GM21390 (cell line): ENCODE results near the gene ITPR2.

Source experiments
- ATAC-seq: cut with Tn5 transposase; IDR thresholded peaks from one replicate; pipeline ENCODE4 v1.9.1; 2021; ENCODE audit not compliant: unreplicated experiment

Gene ITPR2

GRCh38 chr12:26374934-26375680, 457.9 kb downstream of the ITPR2 start:
- ATAC-seq, result no peak

GRCh38 chr12:26373606-26374495, 459.1 kb downstream of the ITPR2 start:
- ATAC-seq, result no peak

GRCh38 chr12:26372866-26373265, 460.1 kb downstream of the ITPR2 start:
- ATAC-seq, result no peak

- ATAC-seq, result no peak
Measured at GRCh38 chr12:26370098-26370497, 462.9 kb downstream of the ITPR2 start.

- no peak for ATAC-seq
Measured at GRCh38 chr12:26369588-26369987, 463.4 kb downstream of the ITPR2 start.

- no peak for ATAC-seq
Measured at GRCh38 chr12:26367991-26368730, 464.8 kb downstream of the ITPR2 start.

- ATAC-seq, result no peak
Measured at GRCh38 chr12:26361964-26362363, 471.0 kb downstream of the ITPR2 start.

GRCh38 chr12:26360062-26360461, 472.9 kb downstream of the ITPR2 start:
- no peak for ATAC-seq

GRCh38 chr12:26359576-26359975, 473.4 kb downstream of the ITPR2 start:
- ATAC-seq, result no peak

GRCh38 chr12:26358651-26359050, 474.3 kb downstream of the ITPR2 start:
- ATAC-seq, result no peak

- ATAC-seq, result no peak
Measured at GRCh38 chr12:26347300-26347699, 485.7 kb downstream of the ITPR2 start.

- ATAC-seq, result no peak
Measured at GRCh38 chr12:26346736-26347135, 486.3 kb downstream of the ITPR2 start.

GRCh38 chr12:26345471-26346003, 487.5 kb downstream of the ITPR2 start:
- ATAC-seq, result no peak

GRCh38 chr12:26341491-26341890, 491.5 kb downstream of the ITPR2 start:
- ATAC-seq, result no peak

GRCh38 chr12:26340649-26341048, 492.3 kb downstream of the ITPR2 start:
- ATAC-seq, result peak; percentile 77

GRCh38 chr12:26339976-26340375, 493.0 kb downstream of the ITPR2 start:
- ATAC-seq, result no peak

- ATAC-seq, result no peak
Measured at GRCh38 chr12:26338586-26339572, 494.1 kb downstream of the ITPR2 start.

GRCh38 chr12:26335651-26336050, 497.3 kb downstream of the ITPR2 start:
- ATAC-seq, result no peak

- ATAC-seq, result no peak
Measured at GRCh38 chr12:26334621-26335124, 498.3 kb downstream of the ITPR2 start.

- no peak for ATAC-seq
Measured at GRCh38 chr12:26331960-26332359, 501.0 kb downstream of the ITPR2 start.
